GM23338 (cell line): ENCODE data around the gene NOL3.

ENCODE experiments used
- CREB1 ChIP-seq: fragments of 250-450 bp; sonication (Bioruptor Pico); IDR thresholded peaks from 2 replicates; pipeline ENCODE4 v1.5.0; 2020; ENCODE audit warnings: low read depth, mild to moderate bottlenecking, moderate library complexity
- CTCF ChIP-seq, 2 experiments: fragments of 200-600 bp in 1 of 2; sonication (generic) in 1 of 2; conservative IDR thresholded peaks; 2 replicates each; pipeline versions ENCODE4 v1.5.1 to v1.6.1; 2016 to 2017; ENCODE audit warnings: antibody characterized with exemption in 2 of 2, low read depth in 2 of 2, mild to moderate bottlenecking in 2 of 2, moderate library complexity in 1 of 2
- ETS1 ChIP-seq: IDR thresholded peaks from 2 replicates; pipeline ENCODE4 v1.6.1; 2016; ENCODE audit warnings: antibody characterized with exemption
- EZH2 ChIP-seq: fragments of 200-600 bp; sonication (generic); IDR thresholded peaks from one replicate; pipeline ENCODE4 v1.8.0; 2017; ENCODE audit warnings: antibody characterized with exemption, mild to moderate bottlenecking, low read depth; ENCODE audit not compliant: unreplicated experiment
- EZH2phosphoT487 ChIP-seq: fragments of 200-600 bp; sonication (generic); IDR thresholded peaks from one replicate; pipeline ENCODE4 v1.8.1; 2018; ENCODE audit warnings: antibody characterized with exemption; ENCODE audit not compliant: unreplicated experiment
- POLR2AphosphoS5 ChIP-seq: IDR thresholded peaks from 2 replicates; pipeline ENCODE4 v1.6.1; 2016; ENCODE audit warnings: antibody characterized with exemption, low read depth
- REST ChIP-seq: IDR thresholded peaks from one replicate; pipeline ENCODE4 v1.6.1; 2018; ENCODE audit warnings: antibody characterized with exemption; ENCODE audit not compliant: unreplicated experiment
- ZNF462 ChIP-seq: fragments of 250-450 bp; sonication (Bioruptor Pico); IDR thresholded peaks from 2 replicates; pipeline ENCODE4 v1.5.0; 2020; ENCODE audit warnings: mild to moderate bottlenecking, moderate library complexity

- no peak for TF ChIP-seq CTCF (conservative IDR thresholded peaks at IDR 0.05; ENCODE audit: low read depth in 2 of 2)
- no peak for TF ChIP-seq EZH2phosphoT487
- no peak for TF ChIP-seq EZH2
- no peak for TF ChIP-seq ETS1
- TF ChIP-seq ZNF462 (CRISPR knock-in tag), result no peak
- no peak for TF ChIP-seq REST
- TF ChIP-seq CREB1 (CRISPR knock-in tag), result no peak
- TF ChIP-seq POLR2AphosphoS5, result no peak
Observed at GRCh38 chr16:67201411-67202345, 31.3 kb downstream of the NOL3 start.
